Measurements from ENCODE around the gene MED9. TPM values are rescaled to one million over a fixed set of nuclear protein-coding genes. Genes with fewer than 3 reads are reported as not detected.
"Not testable (repeated sequence)": the region's sequence is repeated elsewhere in the genome, so short reads cannot be mapped to it uniquely, and the experiment has no call there.

The MED9 gene
- total RNA-seq, 2 experiments from 2014 or later, result 14.3 to 14.6 TPM

GRCh38 chr17:17462048-17462824 is 14.6 kb upstream of the MED9 start:
- H3K27me3 Mint-ChIP-seq, result peaks cover 10% of the 10 kb centered on the region
- no peak overlapping the region for H3K27ac Mint-ChIP-seq
- no peak for DNase-seq
- ChIA-PET CTCF (interaction anchor here (1.5 kb wide), 1 partner anchor 12 kb away, joined by 3 read pairs; no protein-coding TSS in a partner anchor), POLR2A (no interaction called here)
- H3K4me1 Mint-ChIP-seq, result no peaks in the 10 kb centered on the region
- no peak overlapping the region for H3K4me3 Mint-ChIP-seq
- peaks cover 3% of the 10 kb centered on the region for H3K36me3 Mint-ChIP-seq (ENCODE audit: low read depth)
- peaks cover 4% of the 10 kb centered on the region for H3K9me3 Mint-ChIP-seq

- H3K27ac Mint-ChIP-seq, result no peak overlapping the region
- H3K4me3 Mint-ChIP-seq, result no peak overlapping the region
- CTCF ChIA-PET, result interaction anchor here (0.7 kb wide), 1 partner anchor 14 kb away, joined by 5 read pairs; no protein-coding TSS in a partner anchor
- DNase-seq, result no peak
- peaks cover 12% of the 10 kb centered on the region for H3K27me3 Mint-ChIP-seq
- peaks cover 4% of the 10 kb centered on the region for H3K9me3 Mint-ChIP-seq
- POLR2A ChIA-PET, result no interaction called here
- peaks cover 3% of the 10 kb centered on the region for H3K36me3 Mint-ChIP-seq (ENCODE audit: low read depth)
- H3K4me1 Mint-ChIP-seq, result no peaks in the 10 kb centered on the region
Observed at GRCh38 chr17:17463821-17464220, 13.0 kb upstream of the MED9 start.

- H3K27me3 Mint-ChIP-seq, result peaks cover 14% of the 10 kb centered on the region
- H3K4me3 Mint-ChIP-seq; POLR2A ChIA-PET; H3K4me1 Mint-ChIP-seq; H3K36me3 Mint-ChIP-seq (ENCODE audit: low read depth); H3K9me3 Mint-ChIP-seq; DNase-seq; H3K27ac Mint-ChIP-seq: not testable (repeated sequence)
- CTCF ChIA-PET, result interaction anchor here (0.7 to 2.9 kb wide), 2 partner anchors 31 to 111 kb away, joined by 3 to 13 read pairs; partner anchors contain the start of gene RASD1
Observed at GRCh38 chr17:17465878-17466277, 10.9 kb upstream of the MED9 start.

GRCh38 chr17:17466511-17466910 is 10.3 kb upstream of the MED9 start:
- POLR2A ChIA-PET, result interaction anchor here (0.7 kb wide), 1 partner anchor 131 kb away, joined by 6 read pairs; no protein-coding TSS in a partner anchor
- Mint-ChIP-seq H3K4me3 (no peak overlapping the region), H3K27ac (no peak overlapping the region), H3K9me3 (no peaks in the 10 kb centered on the region), H3K4me1 (no peaks in the 10 kb centered on the region), H3K36me3 (ENCODE audit: low read depth) (no peaks in the 10 kb centered on the region), H3K27me3 (peaks cover 14% of the 10 kb centered on the region)
- DNase-seq, result no peak
- CTCF ChIA-PET, result interaction anchor here (0.7 to 2.9 kb wide), 4 partner anchors 10 to 111 kb away, joined by 3 to 13 read pairs (median 3); partner anchors contain the start of gene RASD1

GRCh38 chr17:17467016-17467415 is 9.8 kb upstream of the MED9 start:
- Mint-ChIP-seq H3K27me3 (peaks cover 14% of the 10 kb centered on the region), H3K4me1 (no peaks in the 10 kb centered on the region), H3K27ac (no peak overlapping the region), H3K36me3 (ENCODE audit: low read depth) (no peaks in the 10 kb centered on the region), H3K4me3 (no peak overlapping the region), H3K9me3 (no peaks in the 10 kb centered on the region)
- POLR2A ChIA-PET, result no interaction called here
- DNase-seq, result no peak
- CTCF ChIA-PET, result interaction anchor here (1.0 to 2.9 kb wide), 3 partner anchors 11 to 30 kb away, joined by 3 to 13 read pairs (median 3); partner anchors contain the start of gene RASD1

- no peak overlapping the region for H3K4me3 Mint-ChIP-seq
- no peaks in the 10 kb centered on the region for H3K36me3 Mint-ChIP-seq (ENCODE audit: low read depth)
- no peaks in the 10 kb centered on the region for H3K4me1 Mint-ChIP-seq
- H3K9me3 Mint-ChIP-seq, result no peaks in the 10 kb centered on the region
- DNase-seq, result no peak
- POLR2A ChIA-PET, result no interaction called here
- H3K27ac Mint-ChIP-seq, result no peak overlapping the region
- H3K27me3 Mint-ChIP-seq, result peaks cover 18% of the 10 kb centered on the region
- CTCF ChIA-PET, result interaction anchor here (1.0 to 2.9 kb wide), 2 partner anchors 27 to 29 kb away, joined by 3 to 13 read pairs; partner anchors contain the start of gene RASD1
Observed at GRCh38 chr17:17467720-17468119, 9.1 kb upstream of the MED9 start.

GRCh38 chr17:17468217-17469010 is 8.4 kb upstream of the MED9 start:
- no peak overlapping the region for H3K27ac Mint-ChIP-seq
- no peaks in the 10 kb centered on the region for H3K36me3 Mint-ChIP-seq (ENCODE audit: low read depth)
- ChIA-PET POLR2A (no interaction called here), CTCF (interaction anchor here (2.9 kb wide), 1 partner anchor 28 kb away, joined by 13 read pairs; the partner anchor contains the start of gene RASD1)
- no peaks in the 10 kb centered on the region for H3K9me3 Mint-ChIP-seq
- H3K4me3 Mint-ChIP-seq, result no peak overlapping the region
- H3K4me1 Mint-ChIP-seq, result no peaks in the 10 kb centered on the region
- H3K27me3 Mint-ChIP-seq, result peaks cover 25% of the 10 kb centered on the region
- DNase-seq, result no peak

- H3K27ac Mint-ChIP-seq, result no peak overlapping the region
- ChIA-PET CTCF (no interaction called here), POLR2A (no interaction called here)
- H3K4me1 Mint-ChIP-seq, result no peaks in the 10 kb centered on the region
- no peak overlapping the region for H3K4me3 Mint-ChIP-seq
- H3K27me3 Mint-ChIP-seq, result peaks cover 28% of the 10 kb centered on the region
- no peaks in the 10 kb centered on the region for H3K9me3 Mint-ChIP-seq
- H3K36me3 Mint-ChIP-seq (ENCODE audit: low read depth), result no peaks in the 10 kb centered on the region
- DNase-seq, result no peak
Observed at GRCh38 chr17:17469358-17469757, 7.4 kb upstream of the MED9 start.

- no peak overlapping the region for H3K4me3 Mint-ChIP-seq
- no peaks in the 10 kb centered on the region for H3K36me3 Mint-ChIP-seq (ENCODE audit: low read depth)
- no peak overlapping the region for H3K27ac Mint-ChIP-seq
- ChIA-PET CTCF (interaction anchor here (0.8 kb wide), 1 partner anchor 24 kb away, joined by 3 read pairs; no protein-coding TSS in a partner anchor), POLR2A (no interaction called here)
- no peaks in the 10 kb centered on the region for H3K9me3 Mint-ChIP-seq
- no peak for DNase-seq
- peaks cover 27% of the 10 kb centered on the region for H3K27me3 Mint-ChIP-seq
- no peaks in the 10 kb centered on the region for H3K4me1 Mint-ChIP-seq
Observed at GRCh38 chr17:17469996-17470395, 6.8 kb upstream of the MED9 start.

- no peak overlapping the region for H3K4me3 Mint-ChIP-seq
- DNase-seq, result no peak
- no peaks in the 10 kb centered on the region for H3K9me3 Mint-ChIP-seq
- CTCF ChIA-PET, result interaction anchor here (0.6 to 1.9 kb wide), 4 partner anchors 24 to 178 kb away, joined by 3 to 4 read pairs (median 4); no protein-coding TSS in a partner anchor
- no peak overlapping the region for H3K27ac Mint-ChIP-seq
- H3K36me3 Mint-ChIP-seq (ENCODE audit: low read depth), result no peaks in the 10 kb centered on the region
- peaks cover 17% of the 10 kb centered on the region for H3K27me3 Mint-ChIP-seq
- POLR2A ChIA-PET, result no interaction called here
- H3K4me1 Mint-ChIP-seq, result peaks cover 11% of the 10 kb centered on the region
Observed at GRCh38 chr17:17472333-17472920, 4.4 kb upstream of the MED9 start.

- peaks cover 26% of the 10 kb centered on the region for H3K4me1 Mint-ChIP-seq
- POLR2A ChIA-PET, result no interaction called here
- H3K27ac Mint-ChIP-seq, result no peak overlapping the region
- CTCF ChIA-PET, result interaction anchor here (1.0 to 1.3 kb wide), 2 partner anchors 13 to 22 kb away, joined by 3 to 5 read pairs; partner anchors contain the start of gene RASD1
- H3K36me3 Mint-ChIP-seq (ENCODE audit: low read depth), result no peaks in the 10 kb centered on the region
- no peaks in the 10 kb centered on the region for H3K9me3 Mint-ChIP-seq
- no peak overlapping the region for H3K4me3 Mint-ChIP-seq
- DNase-seq, result no peak
- peaks cover 16% of the 10 kb centered on the region for H3K27me3 Mint-ChIP-seq
Observed at GRCh38 chr17:17474341-17474740, 2.5 kb upstream of the MED9 start.

- Mint-ChIP-seq H3K4me1 (peaks cover 59% of the 10 kb centered on the region), H3K36me3 (ENCODE audit: low read depth) (peaks cover 14% of the 10 kb centered on the region), H3K27me3 (no peaks in the 10 kb centered on the region), H3K27ac (no peak overlapping the region), H3K4me3 (no peak overlapping the region), H3K9me3 (no peaks in the 10 kb centered on the region)
- POLR2A ChIA-PET, result no interaction called here
- CTCF ChIA-PET, result interaction anchor here (1.2 kb wide), 1 partner anchor 18 kb away, joined by 4 read pairs; no protein-coding TSS in a partner anchor
- no peak for DNase-seq
Observed at GRCh38 chr17:17479209-17479608, 2.4 kb downstream of the MED9 start.

All from activated CD4-positive, alpha-beta T cell treated with anti-CD3 and anti-CD28 coated beads, Interleukin-2, amount 10 ng/mL, durations not matched to agents 7 days and 5 days (primary cell).